ENCODE measurements around the gene ABHD17A.

ABHD17A gene

GRCh38 chr19:1850809-1851653, 34.3 kb downstream of the ABHD17A start:
- no peak for DNase-seq

GRCh38 chr19:1849886-1850398, 35.4 kb downstream of the ABHD17A start:
- no peak for DNase-seq

GRCh38 chr19:1849132-1849474, 36.2 kb downstream of the ABHD17A start:
- DNase-seq: no peak

GRCh38 chr19:1848399-1849131, 36.7 kb downstream of the ABHD17A start, which contains the start of gene REXO1:
Gene REXO1, minus strand, starts transcription at chr19:1848483. Its CDS starts 125 bp downstream, at chr19:1848358.
- DNase-seq: peak; percentile 86

GRCh38 chr19:1847684-1848398, 37.5 kb downstream of the ABHD17A start:
- DNase-seq: no peak

- DNase-seq: no peak
Observed at GRCh38 chr19:1847348-1847683, 38.0 kb downstream of the ABHD17A start.

- no peak for DNase-seq
Observed at GRCh38 chr19:1846517-1847204, 38.6 kb downstream of the ABHD17A start.

- no peak for DNase-seq
Observed at GRCh38 chr19:1845642-1846041, 39.7 kb downstream of the ABHD17A start.

GRCh38 chr19:1845125-1845515, 40.2 kb downstream of the ABHD17A start:
- no peak for DNase-seq

GRCh38 chr19:1844513-1845124, 40.7 kb downstream of the ABHD17A start:
- DNase-seq: no peak

GRCh38 chr19:1843646-1844394, 41.5 kb downstream of the ABHD17A start:
- DNase-seq: no peak

GRCh38 chr19:1843116-1843515, 42.2 kb downstream of the ABHD17A start:
- no peak for DNase-seq

GRCh38 chr19:1841209-1841924, 43.9 kb downstream of the ABHD17A start:
- no peak for DNase-seq

- no peak for DNase-seq
Observed at GRCh38 chr19:1840541-1841115, 44.7 kb downstream of the ABHD17A start.

- no peak for DNase-seq
Observed at GRCh38 chr19:1839658-1840540, 45.4 kb downstream of the ABHD17A start.

- DNase-seq: no peak
Observed at GRCh38 chr19:1837625-1838105, 47.6 kb downstream of the ABHD17A start.

GRCh38 chr19:1837222-1837565, 48.1 kb downstream of the ABHD17A start:
- DNase-seq: no peak

- DNase-seq: no peak
Observed at GRCh38 chr19:1836458-1837221, 48.7 kb downstream of the ABHD17A start.

GRCh38 chr19:1833540-1833939, 51.8 kb downstream of the ABHD17A start:
- DNase-seq: no peak
